WTC11 (cell line): ENCODE results near the gene EIF4G3.

Experiments
- CTCF ChIP-seq: fragments of 200-600 bp; IDR thresholded peaks from 2 replicates; pipeline ENCODE4 v1.8.0; 2022; ENCODE audit warnings: antibody characterized with exemption
- FOXJ3 ChIP-seq: sonication (generic); formaldehyde crosslinking; IDR thresholded peaks from 2 replicates; pipeline ENCODE4 v1.9.0; 2021; ENCODE audit warnings: missing genetic modification reagents, mild to moderate bottlenecking, borderline replicate concordance
- IRF2 ChIP-seq: sonication (generic); formaldehyde crosslinking; IDR thresholded peaks from 2 replicates; pipeline ENCODE4 v1.8.0; 2022; ENCODE audit warnings: low read depth, missing genetic modification reagents, borderline replicate concordance
- MAX ChIP-seq: sonication (generic); formaldehyde crosslinking; IDR thresholded peaks from 2 replicates; pipeline ENCODE4 v1.8.0; 2022; ENCODE audit warnings: mild to moderate bottlenecking, missing genetic modification reagents
- NR2C2 ChIP-seq: sonication (generic); formaldehyde crosslinking; IDR thresholded peaks from 2 replicates; pipeline ENCODE4 v1.8.0; 2022; ENCODE audit warnings: mild to moderate bottlenecking, missing genetic modification reagents
- SMAD3 ChIP-seq: sonication (generic); formaldehyde crosslinking; IDR thresholded peaks from 2 replicates; pipeline ENCODE4 v1.8.0; 2022; ENCODE audit warnings: missing genetic modification reagents, mild to moderate bottlenecking, borderline replicate concordance
- USF2 ChIP-seq: sonication (generic); formaldehyde crosslinking; IDR thresholded peaks from 2 replicates; pipeline ENCODE4 v1.8.1; 2023; ENCODE audit warnings: mild to moderate bottlenecking, missing genetic modification reagents, moderate library complexity
- ZBTB21 ChIP-seq: sonication (generic); formaldehyde crosslinking; IDR thresholded peaks from 2 replicates; pipeline ENCODE4 v1.8.1; 2023; ENCODE audit warnings: mild to moderate bottlenecking, missing genetic modification reagents, borderline replicate concordance
- ZNF232 ChIP-seq: sonication (generic); formaldehyde crosslinking; IDR thresholded peaks from 2 replicates; pipeline ENCODE4 v1.8.0; 2022; ENCODE audit warnings: mild to moderate bottlenecking, missing genetic modification reagents
- ZSCAN18 ChIP-seq: fragments of 250-450 bp; sonication (Bioruptor Pico); IDR thresholded peaks from 2 replicates; pipeline ENCODE4 v2.1.2; 2022; ENCODE audit warnings: mild to moderate bottlenecking, moderate library complexity

GRCh38 chr1:21115098-21115760 lies 61.5 kb downstream of the EIF4G3 start:
- TF ChIP-seq ZBTB21 (no peak), CTCF (no peak), MAX (CRISPR knock-in tag) (no peak), ZNF232 (CRISPR knock-in tag) (no peak), NR2C2 (CRISPR knock-in tag) (no peak), ZSCAN18 (CRISPR knock-in tag) (no peak), IRF2 (CRISPR knock-in tag) (no peak), USF2 (CRISPR knock-in tag) (no peak), SMAD3 (CRISPR knock-in tag) (no peak), FOXJ3 (CRISPR knock-in tag) (no peak)
